Lower leg skin (tissue), 4 donors: ENCODE results near the gene PSD2. TPM values are rescaled to one million over a fixed set of nuclear protein-coding genes. Genes with fewer than 3 reads are reported as not detected.

Source experiments
- DNase-seq, 2 donors: peaks; one replicate each; pipeline ENCODE4 v3.0.0-alpha.2; 2019; ENCODE audit warnings: low spot score in 2 of 2
- H3K4me3 ChIP-seq: fragments of 200-600 bp; sonication (generic); 2 replicates; pipeline ENCODE4 v1.5.1; 2017; ENCODE audit warnings: mild to moderate bottlenecking, low read depth; ENCODE audit not compliant: poor library complexity, severe bottlenecking
- CTCF ChIP-seq, 3 donors: fragments of 450-650 bp; IDR thresholded peaks; one replicate each; pipeline ENCODE4 v1.5.1; 2016; ENCODE audit warnings: antibody characterized with exemption in 3 of 3, mild to moderate bottlenecking in 3 of 3, moderate library complexity in 2 of 3
- POLR2A ChIP-seq, 2 donors: fragments of 450-650 bp; IDR thresholded peaks; one replicate each; pipeline ENCODE4 v1.6.1; 2016 to 2017; ENCODE audit warnings: antibody characterized with exemption in 2 of 2, mild to moderate bottlenecking in 1 of 2, moderate library complexity in 1 of 2
- WGBS, 2 donors: methylation state at CpG; one replicate each; pipeline ENCODE4 v1.1.5; 2018; 5-methylcytosine and 5-hydroxymethylcytosine counted together
- intact Hi-C: fragments of 100-400 bp; cut with DNase I; formaldehyde crosslinking; loops from one replicate; pipeline ENCODE4 v1.15.0; 2023; ENCODE audit warnings: low total_unique reads
- total RNA-seq, 4 donors: library from RNA; depleted of rRNA; stranded (reverse); fragments of >200 nt; gene quantifications; one replicate each; pipeline ENCODE4 v1.1.0, GENCODE V29; 2016

The PSD2 gene
- total RNA-seq, 4 donors from 2014 or later: 0.15 to 0.30 (median 0.16) TPM

- no peak overlapping the region for H3K4me3 ChIP-seq
- DNase-seq: no peak
- WGBS, 2 donors: 38 to 51% methylated on average over 3 of the region's 3 CpGs
- intact Hi-C loops: no loop called here
- TF ChIP-seq CTCF (IDR thresholded peaks at IDR 0.05): no peak
- no peak for TF ChIP-seq POLR2A (IDR thresholded peaks at IDR 0.05)
These were observed 88.5 kb downstream of the PSD2 start for GRCh38 chr5:139884144-139884543.

GRCh38 chr5:139884734-139885133, 89.1 kb downstream of the PSD2 start:
- intact Hi-C loops: no loop called here
- TF ChIP-seq POLR2A (IDR thresholded peaks at IDR 0.05): no peak
- TF ChIP-seq CTCF (IDR thresholded peaks at IDR 0.05): no peak
- no peak overlapping the region for H3K4me3 ChIP-seq
- WGBS, 2 donors: 67 to 69% methylated on average over 3 of the region's 3 CpGs
- DNase-seq: no peak

- no peak for DNase-seq
- WGBS, 2 donors: 88 to 93% methylated on average over 15 of the region's 15 CpGs
- intact Hi-C loops: no loop called here
- H3K4me3 ChIP-seq: no peak overlapping the region
- TF ChIP-seq CTCF (IDR thresholded peaks at IDR 0.05) (no peak), POLR2A (IDR thresholded peaks at IDR 0.05) (no peak)
These were observed 89.7 kb downstream of the PSD2 start for GRCh38 chr5:139885172-139885856.

- 81 to 88% methylated on average over 4 of the region's 4 CpGs for WGBS, 2 donors
- TF ChIP-seq POLR2A (IDR thresholded peaks at IDR 0.05): no peak
- no peak for TF ChIP-seq CTCF (IDR thresholded peaks at IDR 0.05)
- H3K4me3 ChIP-seq: no peak overlapping the region
- intact Hi-C loops: no loop called here
- DNase-seq: no peak
These were observed 90.2 kb downstream of the PSD2 start for GRCh38 chr5:139885857-139886208.

GRCh38 chr5:139886213-139886612, 90.6 kb downstream of the PSD2 start:
- no peak overlapping the region for H3K4me3 ChIP-seq
- DNase-seq: no peak
- TF ChIP-seq CTCF (IDR thresholded peaks at IDR 0.05): no peak
- no peak for TF ChIP-seq POLR2A (IDR thresholded peaks at IDR 0.05)
- 82 to 85% methylated on average over 2 of the region's 2 CpGs for WGBS, 2 donors
- intact Hi-C loops: no loop called here

- DNase-seq: no peak
- H3K4me3 ChIP-seq: no peak overlapping the region
- WGBS, 2 donors: 65 to 70% methylated on average over 4 of the region's 4 CpGs
- intact Hi-C loops: no loop called here
- TF ChIP-seq POLR2A (IDR thresholded peaks at IDR 0.05) (no peak), CTCF (IDR thresholded peaks at IDR 0.05) (no peak)
These were observed 92.8 kb downstream of the PSD2 start for GRCh38 chr5:139888370-139888769.
